ENCODE data around the gene SERTAD1. TPM values are rescaled to one million over a fixed set of nuclear protein-coding genes. Genes with fewer than 3 reads are reported as not detected.

SERTAD1 gene
- total RNA-seq, 1 donor from 2014 or later, result 13.3 TPM

- DNase-seq (ENCODE audit: low read depth), result no peak
Measured at GRCh38 chr19:40378509-40378908, 47.3 kb downstream of the SERTAD1 start.

GRCh38 chr19:40377876-40378385, 47.9 kb downstream of the SERTAD1 start:
- no peak for DNase-seq (ENCODE audit: low read depth)

- no peak for DNase-seq (ENCODE audit: low read depth)
Measured at GRCh38 chr19:40376286-40376862, 49.4 kb downstream of the SERTAD1 start.

- DNase-seq (ENCODE audit: low read depth), result no peak
Measured at GRCh38 chr19:40374084-40374483, 51.7 kb downstream of the SERTAD1 start.

- no peak for DNase-seq (ENCODE audit: low read depth)
Measured at GRCh38 chr19:40371802-40372122, 54.0 kb downstream of the SERTAD1 start.

Other genes with a start within 250 kb of the SERTAD1 start
- 5.6 and 11.2 TPM in 2 replicates for gene MAP3K10, start 234.6 kb downstream of the SERTAD1 start, total RNA-seq
- gene TTC9B, start 207.6 kb downstream of the SERTAD1 start, total RNA-seq, result not detected in 2 replicates
- gene CCNP, start 199.3 kb downstream of the SERTAD1 start, total RNA-seq, result 0.05 and 0.52 TPM in 2 replicates
- 65.8 and 111 TPM in 2 replicates for gene AKT2, start 140.6 kb downstream of the SERTAD1 start, total RNA-seq
- gene C19orf47, start 77.6 kb downstream of the SERTAD1 start, total RNA-seq, result 3.5 and 6.7 TPM in 2 replicates
- gene PLD3, start 77.3 kb downstream of the SERTAD1 start, total RNA-seq, result 190 and 321 TPM in 2 replicates
- gene HIPK4, start 35.8 kb downstream of the SERTAD1 start, total RNA-seq, result not detected in 2 replicates
- gene PRX, start 12.6 kb downstream of the SERTAD1 start, total RNA-seq, result 0.52 and 1.0 TPM in 2 replicates
- gene SERTAD3, start 18.3 kb upstream of the SERTAD1 start, total RNA-seq, result 13.2 and 21.5 TPM in 2 replicates
- 43.0 and 59.6 TPM in 2 replicates for gene BLVRB, start 39.8 kb upstream of the SERTAD1 start, total RNA-seq
- gene SPTBN4, start 41.0 kb upstream of the SERTAD1 start, total RNA-seq, result 0.89 and 2.4 TPM in 2 replicates
- 32.8 and 53.5 TPM in 2 replicates for gene SHKBP1, start 150.9 kb upstream of the SERTAD1 start, total RNA-seq
- 14.9 and 15.5 TPM in 2 replicates for gene LTBP4, start 175.4 kb upstream of the SERTAD1 start, total RNA-seq

Data from renal cortical epithelial cell (primary cell).